Smooth muscle cell (in vitro differentiated cells): ENCODE results near the gene CBX5. TPM values are rescaled to one million over a fixed set of nuclear protein-coding genes. Genes with fewer than 3 reads are reported as not detected.

Experiments
- DNase-seq: peaks from one replicate; lab custom pipeline; 2025; ENCODE audit not compliant: unreplicated experiment; lab: John Stamatoyannopoulos, UW
- H2AFZ ChIP-seq: fragments of 200-600 bp; sonication (generic); 2 replicates; pipeline ENCODE4 v1.6.0; 2016; ENCODE audit warnings: antibody characterized with exemption, low read depth, mild to moderate bottlenecking
- H3F3A ChIP-seq: fragments of 200-600 bp; sonication (generic); 2 replicates; pipeline ENCODE4 v1.6.0; 2017; ENCODE audit warnings: antibody characterized with exemption, low read depth
- H3K27ac ChIP-seq: fragments of 200-600 bp; sonication (generic); 2 replicates; pipeline ENCODE4 v1.5.1; 2016; ENCODE audit warnings: low read depth, mild to moderate bottlenecking
- H3K27me3 ChIP-seq: fragments of 200-600 bp; sonication (generic); 2 replicates; pipeline ENCODE4 v1.6.1; 2016; ENCODE audit warnings: low read depth, mild to moderate bottlenecking
- H3K36me3 ChIP-seq: fragments of 200-600 bp; sonication (generic); 2 replicates; pipeline ENCODE4 v1.5.1; 2016; ENCODE audit warnings: low read depth
- H3K4me1 ChIP-seq: fragments of 200-600 bp; sonication (generic); 2 replicates; pipeline ENCODE4 v1.5.1; 2016; ENCODE audit warnings: low read depth
- H3K4me2 ChIP-seq: fragments of 200-600 bp; sonication (generic); 2 replicates; pipeline ENCODE4 v1.6.0; 2016; ENCODE audit warnings: mild to moderate bottlenecking
- H3K4me3 ChIP-seq: fragments of 200-600 bp; sonication (generic); 2 replicates; pipeline ENCODE4 v1.5.1; 2016; ENCODE audit warnings: mild to moderate bottlenecking
- H3K79me2 ChIP-seq: fragments of 200-600 bp; sonication (generic); 2 replicates; pipeline ENCODE4 v1.6.0; 2016; ENCODE audit warnings: low read depth, mild to moderate bottlenecking
- H3K9ac ChIP-seq: fragments of 200-600 bp; sonication (generic); 2 replicates; pipeline ENCODE4 v1.6.0; 2016; ENCODE audit warnings: low read depth
- H3K9me3 ChIP-seq: fragments of 200-600 bp; sonication (generic); replicated peaks from 2 replicates; pipeline ENCODE4 v1.5.1; 2016; ENCODE audit warnings: low read depth
- H4K20me1 ChIP-seq: fragments of 200-600 bp; sonication (generic); 2 replicates; pipeline ENCODE4 v1.6.0; 2016; ENCODE audit warnings: low read depth
- WGBS: methylation state at CpG from one replicate; pipeline ENCODE4 v1.1.7; 2016; ENCODE audit warnings: low lambda C conversion rate; 5-methylcytosine and 5-hydroxymethylcytosine counted together
- polyA plus RNA-seq: library from polyadenylated mRNA; unstranded; fragments of >200 nt; fragmentation: Nextera tagmentation; extraction: Ambion mirVana; gene quantifications from 2 replicates; pipeline ENCODE4 v1.2.1, GENCODE V29; 2016
- total RNA-seq: library from RNA; depleted of rRNA; stranded (reverse); fragments of >200 nt; gene quantifications from 2 replicates; pipeline ENCODE4 v1.2.3, GENCODE V29; 2014
- TF ChIP-seq, protein P1 (sequence below): fragments of 200-600 bp; sonication (generic); IDR thresholded peaks from 2 replicates; pipeline ENCODE4 v1.5.1; 2017; ENCODE audit warnings: borderline replicate concordance, mild to moderate bottlenecking, antibody characterized with exemption; ENCODE audit not compliant: insufficient read depth, poor library complexity, severe bottlenecking

The CBX5 gene
- total and polyA plus RNA-seq, 2 experiments from 2014 or later, result 26.1 to 67.4 TPM

DNA sequence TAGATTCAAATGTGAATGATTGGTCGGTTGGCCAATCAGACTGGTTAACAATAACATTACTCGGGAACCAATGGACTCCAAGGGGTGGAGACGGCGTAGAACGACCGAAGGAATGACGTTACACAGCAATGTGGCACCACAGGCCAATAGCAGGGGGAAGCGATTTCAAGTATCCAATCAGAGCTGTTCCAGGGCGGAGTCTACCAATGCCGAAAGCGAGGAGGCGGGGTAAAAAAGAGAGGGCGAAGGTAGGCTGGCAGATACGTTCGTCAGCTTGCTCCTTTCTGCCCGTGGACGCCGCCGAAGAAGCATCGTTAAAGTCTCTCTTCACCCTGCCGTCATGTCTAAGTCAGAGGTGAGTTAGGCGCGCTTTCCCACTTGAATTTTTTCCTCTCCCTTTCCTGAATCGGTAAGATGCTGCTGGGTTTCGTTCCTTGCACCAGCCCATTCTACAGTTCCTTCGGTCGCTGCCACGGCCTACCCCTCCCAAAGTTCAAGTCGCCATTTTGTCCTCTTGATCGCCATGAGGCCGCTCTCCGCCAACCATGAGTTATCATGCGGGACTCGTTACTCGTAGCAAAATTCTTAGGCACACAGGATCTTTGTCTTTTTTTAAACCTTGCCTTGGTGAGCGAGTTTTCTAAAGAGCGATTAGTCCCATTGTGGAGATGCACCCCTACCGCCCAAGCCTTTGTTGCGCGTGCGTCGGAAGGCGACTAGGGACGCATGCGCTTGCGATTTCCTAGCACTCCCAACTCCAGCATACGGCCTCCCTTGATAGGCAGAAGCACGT is 742 bp upstream of the CBX5 start, which contains the start of gene HNRNPA1:
Gene HNRNPA1 (plus strand): TSS at position 259 of the 793 bp plus-strand sequence. CDS start 82 bp downstream, at position 341.
- peak within 1 kb of the TSS; percentile 89 for H3K27ac ChIP-seq
- H3K4me3 ChIP-seq, result peak within 1 kb of the TSS; percentile 74
- under 1% methylated on average over 48 of the region's 48 CpGs for WGBS
- H3K9me3 ChIP-seq, result no peaks in the 10 kb centered on the region
- H3K79me2 ChIP-seq, result peaks cover 73% of the 10 kb centered on the region
- TF ChIP-seq, protein P1, sequence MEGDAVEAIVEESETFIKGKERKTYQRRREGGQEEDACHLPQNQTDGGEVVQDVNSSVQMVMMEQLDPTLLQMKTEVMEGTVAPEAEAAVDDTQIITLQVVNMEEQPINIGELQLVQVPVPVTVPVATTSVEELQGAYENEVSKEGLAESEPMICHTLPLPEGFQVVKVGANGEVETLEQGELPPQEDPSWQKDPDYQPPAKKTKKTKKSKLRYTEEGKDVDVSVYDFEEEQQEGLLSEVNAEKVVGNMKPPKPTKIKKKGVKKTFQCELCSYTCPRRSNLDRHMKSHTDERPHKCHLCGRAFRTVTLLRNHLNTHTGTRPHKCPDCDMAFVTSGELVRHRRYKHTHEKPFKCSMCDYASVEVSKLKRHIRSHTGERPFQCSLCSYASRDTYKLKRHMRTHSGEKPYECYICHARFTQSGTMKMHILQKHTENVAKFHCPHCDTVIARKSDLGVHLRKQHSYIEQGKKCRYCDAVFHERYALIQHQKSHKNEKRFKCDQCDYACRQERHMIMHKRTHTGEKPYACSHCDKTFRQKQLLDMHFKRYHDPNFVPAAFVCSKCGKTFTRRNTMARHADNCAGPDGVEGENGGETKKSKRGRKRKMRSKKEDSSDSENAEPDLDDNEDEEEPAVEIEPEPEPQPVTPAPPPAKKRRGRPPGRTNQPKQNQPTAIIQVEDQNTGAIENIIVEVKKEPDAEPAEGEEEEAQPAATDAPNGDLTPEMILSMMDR, result no peak
- DNase-seq, result peak; percentile 86
- peak within 1 kb of the TSS; percentile 96 for H3K4me2 ChIP-seq
- H3K4me1 ChIP-seq, result peaks cover 36% of the 10 kb centered on the region
- no peaks in the 10 kb centered on the region for H3K27me3 ChIP-seq
- H3K36me3 ChIP-seq, result peaks cover 16% of the 10 kb centered on the region
- H2AFZ ChIP-seq, result peak within 1 kb of the TSS; percentile 81
- peaks cover 29% of the 10 kb centered on the region for H3F3A ChIP-seq
- peaks cover 50% of the 10 kb centered on the region for H4K20me1 ChIP-seq
- peak within 1 kb of the TSS; percentile 90 for H3K9ac ChIP-seq

DNA sequence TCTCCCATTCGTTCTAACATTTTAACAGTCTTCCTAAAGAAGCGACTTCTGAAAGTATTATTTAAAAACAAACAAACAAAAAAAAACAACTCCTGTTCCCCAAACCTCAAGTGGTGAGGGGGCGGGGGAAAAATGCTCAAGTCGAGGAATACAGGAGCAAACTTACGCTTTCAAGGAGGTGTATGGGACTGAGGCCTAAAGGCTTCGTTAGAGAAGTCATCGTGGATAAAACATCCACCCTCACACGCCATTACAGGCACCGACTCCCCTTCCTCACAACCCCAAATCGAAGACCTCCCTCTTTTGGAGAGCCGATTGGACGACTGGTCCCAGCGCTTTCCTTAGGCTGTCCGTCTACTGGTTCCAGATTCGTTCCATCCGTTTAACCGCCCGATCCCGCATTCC is 693 bp downstream of the CBX5 start:
- Histone ChIP-seq H3K4me1 (peaks cover 34% of the 10 kb centered on the region), H3K27me3 (no peaks in the 10 kb centered on the region), H3K4me3 (peak overlapping the region; percentile 74), H3K27ac (peak overlapping the region; percentile 89), H3K4me2 (peak overlapping the region; percentile 89), H4K20me1 (peaks cover 35% of the 10 kb centered on the region), H3K79me2 (peaks cover 86% of the 10 kb centered on the region), H3F3A (peaks cover 23% of the 10 kb centered on the region), H3K9me3 (no peaks in the 10 kb centered on the region), H3K9ac (peak overlapping the region; percentile 85), H3K36me3 (peaks cover 16% of the 10 kb centered on the region), H2AFZ (no peak overlapping the region)
- TF ChIP-seq, protein P1, result no peak
- WGBS, result 1% methylated on average over 19 of the region's 19 CpGs
- no peak for DNase-seq

DNA sequence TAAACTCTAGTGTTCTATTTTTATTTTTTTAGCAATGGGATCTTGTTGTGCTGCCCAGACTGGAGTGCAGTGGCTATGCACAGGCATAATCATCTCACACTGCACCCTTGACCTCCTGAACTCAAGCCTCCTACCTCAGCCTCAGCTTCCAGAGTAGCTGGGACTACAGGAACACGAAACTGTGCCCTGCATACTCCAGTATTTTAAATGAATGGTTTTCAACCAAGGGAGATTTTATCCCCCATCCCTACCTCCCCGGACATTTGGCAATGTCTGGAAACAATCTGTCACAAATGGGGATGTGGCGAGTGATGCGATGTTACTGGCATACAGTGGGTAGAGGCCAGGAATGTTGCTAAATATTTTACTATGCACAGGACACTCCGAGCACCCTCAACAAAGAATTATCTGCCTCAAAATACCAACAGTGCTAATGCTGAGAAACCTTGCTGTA is 2.1 kb downstream of the CBX5 start:
- peak overlapping the region; percentile 85 for H3K9ac ChIP-seq
- no peaks in the 10 kb centered on the region for H3K9me3 ChIP-seq
- peak overlapping the region; percentile 89 for H3K4me2 ChIP-seq
- peak overlapping the region; percentile 74 for H3K4me3 ChIP-seq
- WGBS, result 24% methylated on average over 5 of the region's 5 CpGs
- H3K27me3 ChIP-seq, result no peaks in the 10 kb centered on the region
- no peak overlapping the region for H2AFZ ChIP-seq
- TF ChIP-seq, protein P1, result no peak
- peaks cover 22% of the 10 kb centered on the region for H4K20me1 ChIP-seq
- DNase-seq, result no peak
- peak overlapping the region; percentile 89 for H3K27ac ChIP-seq
- peaks cover 86% of the 10 kb centered on the region for H3K79me2 ChIP-seq
- H3K4me1 ChIP-seq, result peaks cover 20% of the 10 kb centered on the region
- H3F3A ChIP-seq, result peaks cover 10% of the 10 kb centered on the region
- peaks cover 12% of the 10 kb centered on the region for H3K36me3 ChIP-seq

DNA sequence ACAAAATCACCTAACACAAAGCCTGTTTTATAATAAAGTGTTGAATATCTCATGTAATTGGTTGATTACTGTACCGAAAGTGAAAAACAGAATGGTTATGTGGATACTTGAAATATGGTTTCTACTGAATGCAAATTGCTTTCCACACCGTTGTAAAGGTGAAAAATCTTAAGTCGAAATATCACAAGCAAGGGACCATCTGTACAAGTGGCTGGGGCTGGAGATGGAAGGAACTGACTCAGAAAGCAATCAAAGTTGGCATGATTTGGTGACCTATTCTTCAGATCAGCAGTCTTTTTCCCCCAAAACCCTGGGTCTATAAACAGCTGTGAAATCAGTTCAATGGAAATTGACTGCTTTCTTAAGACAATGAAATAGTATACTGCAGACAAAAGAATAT is 3.6 kb downstream of the CBX5 start:
- Histone ChIP-seq H3K27ac (no peak overlapping the region), H3K79me2 (peaks cover 83% of the 10 kb centered on the region), H3K36me3 (peaks cover 5% of the 10 kb centered on the region), H3F3A (peaks cover 4% of the 10 kb centered on the region), H3K9ac (no peak overlapping the region), H3K4me1 (peaks cover 12% of the 10 kb centered on the region), H4K20me1 (peaks cover 7% of the 10 kb centered on the region), H3K4me2 (no peak overlapping the region), H3K4me3 (no peak overlapping the region), H3K27me3 (no peaks in the 10 kb centered on the region), H2AFZ (no peak overlapping the region), H3K9me3 (no peaks in the 10 kb centered on the region)
- DNase-seq, result no peak
- WGBS, result over 99% methylated on average over 3 of the region's 3 CpGs
- TF ChIP-seq, protein P1, result no peak
